GM18499 (cell line): ENCODE results near the gene LCE2A.
"Not testable (repeated sequence)": the region's sequence is repeated elsewhere in the genome, so short reads cannot be mapped to it uniquely, and the experiment has no call there.

Experiments used
- ATAC-seq: cut with Tn5 transposase; IDR thresholded peaks from one replicate; pipeline ENCODE4 v1.9.1; 2021; ENCODE audit warnings: moderate number of reproducible peaks; ENCODE audit not compliant: insufficient read depth, unreplicated experiment

LCE2A gene, protein sequence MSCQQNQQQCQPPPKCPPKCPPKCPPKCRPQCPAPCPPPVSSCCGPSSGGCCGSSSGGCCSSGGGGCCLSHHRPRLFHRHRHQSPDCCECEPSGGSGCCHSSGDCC

DNA sequence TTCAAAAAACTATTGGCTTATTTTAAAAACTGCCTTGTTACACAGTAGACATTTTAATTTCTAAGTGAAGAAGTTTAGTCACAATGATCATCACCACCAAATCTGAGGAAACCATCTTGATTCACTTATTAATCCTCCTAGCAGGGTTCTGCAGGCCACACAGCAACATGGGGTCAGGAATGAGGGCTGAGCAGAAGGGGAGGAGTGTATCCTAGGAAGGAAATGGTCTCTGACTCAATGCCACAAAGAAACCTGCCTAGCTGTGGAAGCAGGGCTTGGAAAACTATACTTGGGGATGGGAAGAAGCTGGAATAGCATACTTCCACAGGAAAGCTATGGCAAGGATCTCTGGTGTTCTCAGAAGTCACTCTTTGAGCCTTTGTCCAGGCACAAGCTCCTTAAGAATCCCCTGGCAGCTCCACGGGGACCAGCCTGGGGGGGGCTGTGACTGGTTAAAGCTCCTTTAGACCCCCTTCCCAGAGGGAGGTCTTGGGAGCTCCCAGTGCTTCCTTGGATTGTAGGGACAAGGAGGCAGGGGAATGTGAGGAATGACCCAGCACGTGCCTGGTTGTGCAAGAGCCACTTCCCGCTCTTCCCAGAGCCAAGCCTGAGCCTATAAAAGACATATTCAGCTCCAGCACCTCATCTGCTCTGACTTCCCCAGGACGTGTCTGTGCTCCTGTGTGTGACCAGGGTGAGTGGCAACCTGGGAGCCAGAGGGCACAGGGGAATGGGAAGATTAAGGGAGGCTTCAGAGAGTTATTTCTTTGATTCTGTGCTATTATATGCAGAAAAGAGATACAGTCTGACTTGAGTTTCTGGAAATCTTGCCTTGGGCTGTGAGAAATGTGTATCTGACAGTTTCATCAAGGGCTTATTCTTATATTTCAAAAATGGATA is at the start of gene LCE2A:
LCE2A (plus strand) TSS at position 645 of the 900 bp plus-strand sequence. CDS start 557 bp downstream, outside the sequence.
- no peak for ATAC-seq

DNA sequence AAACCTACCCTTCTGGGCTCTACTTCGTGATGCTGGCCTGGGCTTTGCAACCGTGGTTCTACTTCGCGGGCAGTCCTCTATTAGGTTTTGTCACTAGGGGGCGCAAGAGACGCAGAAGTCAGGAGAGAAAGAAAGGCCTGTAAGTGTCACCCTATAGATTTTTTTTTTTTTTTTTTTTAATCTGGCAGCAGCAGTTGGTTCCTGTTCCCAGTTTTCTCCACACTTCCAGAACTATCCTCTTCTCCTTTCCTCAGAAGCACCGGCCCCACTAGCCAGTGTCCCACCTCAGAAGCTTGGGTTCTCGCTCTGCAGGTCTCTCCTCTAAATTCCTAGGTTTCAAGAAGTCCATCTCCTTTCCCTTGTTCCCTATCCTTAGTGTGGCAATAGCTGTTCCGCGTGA is 44.0 kb upstream of the LCE2A start:
- no peak for ATAC-seq

DNA sequence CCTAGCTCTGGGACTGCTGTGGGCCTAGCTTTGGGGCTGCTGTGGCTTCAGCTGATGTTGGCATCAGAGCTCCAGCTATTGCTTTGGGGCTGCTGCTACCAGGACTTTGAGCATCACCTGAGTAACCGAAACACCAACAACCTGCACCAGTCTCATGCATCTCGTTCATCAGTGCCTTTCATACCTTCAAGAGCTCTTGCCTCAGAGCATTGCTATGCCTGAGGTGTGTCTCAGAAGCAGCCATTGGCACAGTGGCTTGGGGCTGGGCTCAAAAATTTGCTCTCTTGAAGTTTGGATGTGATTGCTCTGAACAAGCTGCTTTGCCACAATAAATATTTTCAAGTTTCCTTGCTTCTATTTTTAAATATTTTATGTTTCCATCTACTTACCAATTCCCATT is 41.7 kb upstream of the LCE2A start:
- no peak for ATAC-seq

DNA sequence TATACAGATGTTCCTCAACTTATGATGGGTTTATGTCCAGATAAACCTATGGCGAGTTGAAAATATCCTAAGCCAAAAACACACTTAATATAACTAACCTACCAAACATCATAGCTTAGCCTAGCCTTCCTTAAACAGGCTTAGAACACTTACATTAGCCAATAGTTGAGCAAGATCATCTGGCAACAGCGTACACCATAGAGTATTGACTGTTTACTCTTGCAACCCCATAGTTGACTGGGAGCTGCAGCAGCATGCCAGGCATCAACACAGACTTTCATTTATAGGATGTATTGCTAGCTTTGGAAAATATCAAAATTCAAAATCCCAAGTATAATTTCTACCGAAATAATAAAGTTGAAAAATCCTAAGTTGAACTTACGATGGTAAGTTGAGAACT is 40.5 kb upstream of the LCE2A start:
- ATAC-seq = no peak

DNA sequence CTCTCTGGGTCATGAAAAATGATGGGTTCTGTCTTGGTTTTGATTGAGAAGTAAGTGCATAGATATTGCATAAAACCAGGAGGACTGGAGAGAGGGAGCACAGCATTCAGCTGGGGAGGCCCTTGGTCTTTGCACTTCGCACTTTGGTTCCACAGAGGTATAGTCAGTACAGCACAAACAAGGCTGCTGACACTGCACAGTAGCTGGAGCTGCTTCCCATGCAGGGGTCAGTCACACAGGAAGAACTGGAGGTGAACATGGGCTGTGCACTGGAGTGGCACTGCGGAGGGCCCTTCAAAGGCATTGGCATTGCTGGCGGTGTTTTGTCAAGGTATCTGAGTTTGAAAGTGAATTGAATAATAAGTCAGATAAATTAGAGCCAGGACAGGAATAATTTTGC is 39.5 kb upstream of the LCE2A start:
- ATAC-seq = no peak

DNA sequence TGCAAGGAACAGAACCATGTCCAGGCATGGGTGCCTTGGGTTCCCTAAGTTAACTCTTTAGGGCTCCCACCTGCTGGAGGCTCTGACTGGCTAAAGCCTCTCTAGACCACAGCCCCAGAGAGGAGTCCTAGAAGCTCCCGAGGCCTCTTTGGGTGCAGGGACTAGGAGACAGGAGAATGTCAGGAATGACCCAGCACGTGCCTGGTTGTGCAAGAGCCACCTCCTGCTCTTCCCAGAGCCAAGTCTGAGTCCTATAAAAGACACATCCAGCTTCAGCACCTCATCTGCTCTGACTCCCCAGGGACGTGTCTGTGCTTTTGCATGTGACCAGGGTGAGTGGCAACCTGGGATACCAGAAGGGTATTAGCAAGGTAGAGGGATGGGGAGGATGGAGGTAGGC is 35.0 kb upstream of the LCE2A start, which contains the start of gene LCE2D:
LCE2D (plus strand) TSS at position 283 of the 400 bp plus-strand sequence. CDS start 726 bp downstream, outside the sequence.
- no peak for ATAC-seq

DNA sequence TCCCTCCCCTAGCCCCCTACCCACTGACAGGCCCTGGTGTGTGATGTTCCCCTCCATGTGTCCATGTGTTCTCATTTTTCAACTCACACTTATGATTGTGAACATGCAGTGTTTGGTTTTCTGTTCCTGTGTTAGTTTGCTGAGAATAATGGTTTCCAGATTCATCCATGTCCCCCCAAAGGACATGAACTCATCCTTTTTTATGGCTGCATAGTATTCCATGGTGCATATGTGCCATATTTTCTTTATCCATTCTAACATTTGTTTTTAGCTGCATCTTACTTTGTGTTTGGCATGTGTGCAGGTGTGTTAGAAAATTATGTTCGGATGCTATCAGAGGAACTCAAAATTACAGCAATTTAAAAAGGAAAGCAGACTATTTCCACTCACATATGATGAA is 32.0 kb upstream of the LCE2A start:
- ATAC-seq = not testable (repeated sequence)

DNA sequence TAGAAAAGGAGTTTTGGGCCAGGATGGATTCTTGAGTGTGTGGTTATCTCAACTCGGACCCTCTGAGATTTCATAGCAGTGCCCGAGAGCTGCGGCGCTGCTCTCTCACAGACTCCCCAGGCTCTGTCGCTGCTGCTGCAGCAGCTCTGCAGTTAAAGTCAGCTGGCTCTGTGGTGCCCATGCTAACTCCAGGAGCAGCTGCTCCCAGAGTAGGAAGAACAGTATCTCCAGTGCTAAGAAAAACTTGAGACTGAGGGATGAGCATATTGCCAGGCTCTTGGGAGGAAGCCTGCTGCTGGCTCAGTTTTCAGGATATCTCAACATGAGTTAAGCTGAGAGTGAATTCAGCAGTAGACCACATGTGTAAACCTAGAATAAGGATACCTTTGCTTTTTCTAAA is 30.5 kb upstream of the LCE2A start:
- ATAC-seq = no peak

DNA sequence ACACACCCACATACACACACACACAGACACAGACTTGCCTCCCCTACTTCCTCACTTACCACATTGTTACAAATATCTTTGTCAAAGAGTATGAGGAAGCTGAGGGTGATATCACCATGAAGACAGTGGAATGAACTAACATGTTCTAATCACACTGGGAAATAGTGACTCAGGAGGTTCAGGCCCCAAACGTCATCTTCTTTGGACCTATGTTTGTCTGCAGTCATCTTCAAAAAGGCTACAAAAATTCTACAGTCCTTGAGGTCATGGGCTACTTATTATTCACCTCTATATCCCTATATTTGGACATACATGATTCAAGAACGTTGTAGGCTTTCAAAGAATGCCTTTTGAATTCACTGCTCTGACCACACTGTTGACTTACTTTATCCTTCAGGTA is 25.1 kb upstream of the LCE2A start:
- ATAC-seq = no peak

DNA sequence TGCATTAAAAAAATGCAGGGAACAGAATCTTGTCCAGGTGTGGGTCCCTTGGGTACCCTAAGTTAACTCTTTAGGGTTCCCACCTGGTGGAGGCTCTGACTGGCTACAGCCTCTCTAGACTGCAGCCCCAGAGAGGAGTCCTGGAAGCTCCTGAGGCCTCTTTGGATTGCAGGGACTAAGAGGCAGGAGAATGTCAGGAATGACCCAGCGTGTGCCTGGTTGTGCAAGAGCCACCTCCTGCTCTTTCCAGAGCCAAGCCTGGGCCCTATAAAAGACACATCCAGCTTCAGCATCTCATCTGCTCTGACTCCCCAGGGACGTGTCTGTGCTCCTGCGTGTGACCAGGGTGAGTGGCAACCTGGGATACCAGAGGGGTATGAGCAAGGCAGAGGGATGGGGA is 23.2 kb upstream of the LCE2A start, which contains the start of gene LCE2C:
LCE2C (plus strand) TSS at position 297 of the 400 bp plus-strand sequence. CDS start 737 bp downstream, outside the sequence.
- ATAC-seq = not testable (repeated sequence)

DNA sequence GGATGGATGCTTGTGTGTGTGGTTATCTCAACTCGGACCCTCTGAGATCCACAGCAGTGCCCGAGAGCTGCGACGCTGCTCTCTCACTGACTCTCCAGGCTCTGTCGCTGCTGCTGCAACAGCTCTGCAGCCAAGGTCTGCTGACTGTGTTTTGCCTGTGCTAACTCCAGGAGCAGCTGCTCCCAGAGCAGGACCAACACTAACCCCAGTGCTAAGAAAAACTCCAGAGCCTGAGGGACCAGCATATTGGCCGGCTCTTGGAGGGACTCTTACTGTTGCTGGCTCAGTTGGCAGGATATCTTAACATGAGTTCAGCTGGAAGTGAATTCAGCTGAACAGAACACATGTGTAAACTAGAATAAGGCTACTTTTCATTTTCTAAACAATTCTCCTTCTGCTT is 18.7 kb upstream of the LCE2A start:
- ATAC-seq = no peak

DNA sequence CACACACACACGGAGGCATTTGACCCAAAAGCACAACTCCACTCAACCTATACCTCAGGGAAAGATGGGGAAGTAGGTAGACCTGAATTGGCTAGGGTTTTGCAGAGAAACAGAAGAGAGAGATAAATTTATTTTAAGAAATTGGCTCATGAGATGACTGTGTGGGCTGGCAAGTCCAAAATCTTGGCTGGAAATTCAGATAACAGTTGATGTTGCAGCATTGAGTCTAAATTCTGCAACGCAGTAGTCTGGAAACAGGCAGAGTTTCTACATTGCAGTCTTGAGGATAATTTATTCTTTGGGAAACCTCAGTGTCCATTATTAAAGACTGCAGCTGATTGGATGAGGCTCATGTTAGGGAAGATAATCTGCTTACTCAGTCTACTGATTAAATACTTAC is 16.5 kb upstream of the LCE2A start:
- no peak for ATAC-seq

DNA sequence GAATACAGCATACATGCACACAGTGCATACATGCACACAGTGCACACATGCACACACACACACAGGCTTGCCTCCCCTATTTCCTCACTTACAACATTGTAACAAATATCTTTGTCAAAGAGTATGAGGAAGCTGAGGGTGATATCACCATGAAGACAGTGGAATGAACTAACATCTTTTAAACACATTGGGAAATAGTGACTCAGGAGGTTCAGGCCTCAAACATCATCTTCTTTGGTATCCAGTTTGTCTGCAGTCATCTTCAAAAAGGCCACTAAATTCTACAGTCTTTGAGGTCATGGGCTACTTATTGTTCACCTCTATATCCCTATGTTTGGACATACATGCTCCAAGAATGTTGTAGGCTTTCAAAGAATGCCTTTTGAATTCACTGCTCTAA is 14.3 kb upstream of the LCE2A start:
- no peak for ATAC-seq

DNA sequence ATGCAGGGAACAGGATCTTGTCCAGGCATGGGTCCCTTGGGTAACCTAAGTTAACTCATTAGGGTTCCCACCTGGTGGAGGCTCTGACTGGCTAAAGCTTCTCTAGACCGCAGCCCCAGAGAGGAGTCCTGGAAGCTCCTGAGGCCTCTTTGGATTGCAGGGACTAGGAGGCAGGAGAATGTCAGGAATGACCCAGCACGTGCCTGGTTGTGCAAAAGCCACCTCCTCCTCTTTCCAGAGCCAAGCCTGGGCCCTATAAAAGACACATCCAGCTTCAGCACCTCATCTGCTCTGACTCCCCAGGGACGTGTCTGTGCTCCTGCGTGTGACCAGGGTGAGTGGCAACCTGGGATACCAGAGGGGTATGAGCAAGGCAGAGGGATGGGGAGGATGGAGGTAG is 12.3 kb upstream of the LCE2A start, which contains the start of gene LCE2B:
LCE2B (plus strand) TSS at position 301 of the 400 bp plus-strand sequence. CDS start 721 bp downstream, outside the sequence.
- ATAC-seq = not testable (repeated sequence)

DNA sequence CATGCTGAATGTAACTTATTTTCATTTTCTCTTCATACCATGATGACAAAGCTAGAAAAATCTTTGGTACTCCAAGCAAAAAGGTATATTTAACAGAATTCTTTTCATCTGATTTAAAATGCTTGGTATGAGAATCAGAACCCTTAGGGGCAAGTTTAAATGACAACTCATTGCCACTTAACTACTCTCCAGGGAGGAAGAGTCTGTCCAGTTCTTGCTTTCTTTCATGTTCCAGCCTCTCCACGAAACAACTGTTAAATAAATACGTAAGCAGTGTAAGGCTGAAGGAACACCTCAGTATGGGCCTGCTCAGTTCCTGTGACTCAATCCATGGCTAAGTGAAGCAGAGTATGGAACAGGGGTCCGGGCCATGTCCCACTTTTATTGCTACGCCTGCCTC is 1.6 kb downstream of the LCE2A start:
- ATAC-seq = no peak

DNA sequence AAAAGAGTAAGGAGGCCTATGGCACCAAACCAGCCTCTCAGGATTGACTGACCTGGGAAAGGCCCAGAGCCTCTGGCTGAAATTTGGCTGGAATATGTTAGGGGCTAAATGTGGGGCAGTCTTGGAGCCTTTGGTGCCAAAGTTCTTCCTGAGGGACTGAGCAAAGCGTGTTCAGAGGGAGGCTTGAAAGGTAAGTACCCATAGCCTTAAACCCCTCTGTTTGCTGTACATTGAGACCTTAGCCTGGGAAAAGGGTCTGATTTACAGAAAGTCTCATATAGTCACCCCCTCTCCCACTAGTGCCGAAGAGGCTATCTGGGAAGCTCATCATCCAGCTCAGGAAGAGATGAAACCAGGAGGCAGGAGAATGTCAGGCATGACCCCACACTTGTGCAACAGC is 9.7 kb downstream of the LCE2A start, which contains the start of gene LCE4A:
LCE4A (plus strand) TSS at position 301 of the 400 bp plus-strand sequence. CDS start 916 bp downstream, outside the sequence.
- ATAC-seq = no peak

DNA sequence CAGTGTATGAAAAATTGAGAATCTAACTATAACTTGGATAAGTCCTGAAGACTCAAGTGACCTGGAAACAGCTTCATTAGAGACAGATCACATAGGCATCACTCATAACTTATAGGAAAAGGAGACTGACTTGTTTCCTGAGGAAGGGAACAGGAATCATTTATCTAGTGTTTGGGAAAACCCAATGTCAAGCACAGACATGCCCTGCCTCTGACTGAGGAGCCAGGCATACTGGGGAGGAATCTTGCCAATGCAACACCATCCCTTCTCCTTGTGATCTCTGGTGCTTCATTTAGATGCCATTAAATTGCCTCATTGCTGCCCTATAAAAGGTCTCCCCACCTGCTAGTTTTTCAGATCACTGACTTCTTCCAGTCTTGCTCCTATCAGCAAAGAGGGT is 20.1 kb downstream of the LCE2A start:
- no peak for ATAC-seq

DNA sequence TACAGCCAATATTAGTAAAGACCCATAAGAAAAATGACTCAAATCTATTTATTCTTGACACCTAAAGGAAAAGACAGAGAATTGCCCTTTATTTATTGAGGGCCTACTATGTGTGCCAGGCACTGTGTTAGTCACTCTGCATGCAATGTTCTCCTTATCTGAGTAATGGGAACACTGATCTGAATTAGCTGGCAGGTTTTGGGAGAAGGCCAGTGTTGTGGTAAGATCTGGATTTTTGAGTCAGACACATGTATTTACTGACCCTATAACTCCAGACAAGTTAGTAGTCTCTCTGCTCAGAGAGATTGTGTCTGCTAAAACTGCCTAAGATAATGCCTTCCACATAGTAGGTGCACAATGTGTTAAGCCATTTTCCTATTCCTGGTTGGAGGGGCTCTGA is 27.1 kb downstream of the LCE2A start:
- ATAC-seq = no peak

DNA sequence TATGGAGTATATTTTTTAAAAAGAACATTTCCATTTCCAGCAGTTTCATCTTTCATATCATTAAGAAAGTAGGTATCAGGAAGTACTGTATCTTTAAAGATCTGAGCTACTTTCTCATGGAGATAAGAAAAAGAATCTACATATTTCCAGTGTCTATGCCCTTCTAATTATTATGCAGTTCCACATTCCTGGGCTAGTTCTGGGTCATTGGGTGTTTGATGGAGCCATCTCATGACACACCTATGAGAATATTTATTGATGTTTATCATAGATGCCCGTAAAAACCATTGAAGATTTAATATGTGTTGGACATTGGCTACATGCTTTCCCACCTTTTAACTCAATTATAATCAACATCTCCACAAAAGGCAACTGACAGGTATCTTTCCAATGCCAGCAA is 30.8 kb downstream of the LCE2A start:
- ATAC-seq = no peak

DNA sequence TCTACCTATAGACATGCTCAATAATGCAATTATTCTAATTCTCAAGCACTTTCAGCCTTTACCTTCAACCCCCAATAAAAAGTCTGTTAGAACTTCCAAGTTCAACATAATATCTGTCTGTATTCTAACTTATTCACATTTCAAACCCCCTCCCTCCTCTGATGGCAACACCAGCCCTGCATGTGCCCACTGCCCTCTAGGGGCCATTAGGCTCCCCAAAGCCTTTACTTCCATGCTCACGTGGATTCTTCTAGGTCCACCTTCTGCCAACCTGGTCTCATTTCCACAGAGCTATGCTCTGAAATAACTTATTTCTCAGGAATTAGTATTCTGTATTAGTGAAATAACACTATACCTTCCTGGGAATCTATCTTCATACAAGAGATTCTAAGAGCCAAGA is 37.5 kb downstream of the LCE2A start:
- ATAC-seq = no peak

DNA sequence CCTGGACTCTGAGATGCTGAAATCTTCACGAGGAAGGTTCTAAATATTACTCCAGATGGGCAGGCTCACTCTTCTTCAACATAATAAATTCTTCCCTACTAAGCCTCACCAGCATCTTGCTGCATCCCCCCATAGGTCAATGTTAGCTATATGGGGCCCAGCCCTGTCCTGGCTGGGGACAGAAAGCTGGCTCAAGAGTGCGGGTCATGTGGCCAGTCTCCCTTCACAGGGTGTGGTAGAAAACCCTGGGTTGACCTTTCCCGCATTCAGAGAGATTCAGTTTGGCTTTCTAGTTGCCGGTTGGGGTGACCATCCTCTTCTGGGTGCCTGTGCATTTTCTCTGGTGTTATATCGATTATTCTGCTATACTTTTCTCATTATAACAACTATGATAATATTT is 39.9 kb downstream of the LCE2A start:
- ATAC-seq = no peak
